ENCODE measurements around the gene TSPAN11.

TSPAN11 gene

DNA sequence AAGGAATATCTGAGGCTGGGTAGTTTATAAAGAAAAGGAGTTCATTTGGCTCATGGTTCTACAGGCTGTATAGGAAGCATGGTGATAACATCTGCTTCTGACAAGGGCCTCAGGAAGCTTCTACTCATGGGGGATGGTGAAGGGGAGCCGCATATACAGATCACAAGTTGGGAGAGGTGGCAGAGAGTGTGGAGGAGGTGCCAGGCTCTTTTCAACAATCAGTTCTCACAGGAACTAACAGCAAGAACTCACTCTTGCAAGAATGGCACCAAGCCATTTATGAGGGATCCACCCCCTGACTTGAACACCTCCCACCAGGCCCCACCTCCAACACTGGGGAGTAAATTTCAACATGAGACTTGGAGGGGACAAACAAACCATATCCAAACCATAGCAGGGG is 3.5 kb upstream of the TSPAN11 start:
- no peak for DNase-seq (ENCODE audit: extremely low spot score)
- TF ChIP-seq SUZ12 (IDR thresholded peaks at IDR 0.05) (no peak), L3MBTL2 (conservative IDR thresholded peaks at IDR 0.05) (no peak), NFRKB (IDR thresholded peaks at IDR 0.05) (no peak), CTBP1 (IDR thresholded peaks at IDR 0.05; ENCODE audit: borderline replicate concordance) (no peak), BHLHE40 (IDR thresholded peaks at IDR 0.05; ENCODE audit: borderline replicate concordance) (no peak), ARNT (IDR thresholded peaks at IDR 0.05) (no peak), FOXA1 (IDR thresholded peaks at IDR 0.05) (no peak), FOXM1 (IDR thresholded peaks at IDR 0.05; ENCODE audit: borderline replicate concordance) (no peak), FOXK2 (IDR thresholded peaks at IDR 0.05) (no peak), HDGF (IDR thresholded peaks at IDR 0.05; ENCODE audit: borderline replicate concordance) (no peak), SP1 (IDR thresholded peaks at IDR 0.05) (no peak), TARDBP (IDR thresholded peaks at IDR 0.05) (no peak), ZNF384 (IDR thresholded peaks at IDR 0.05) (no peak), ELF4 (IDR thresholded peaks at IDR 0.05) (no peak), LEF1 (IDR thresholded peaks at IDR 0.05; ENCODE audit: borderline replicate concordance) (no peak)
- TF ChIP-seq, protein P1, sequence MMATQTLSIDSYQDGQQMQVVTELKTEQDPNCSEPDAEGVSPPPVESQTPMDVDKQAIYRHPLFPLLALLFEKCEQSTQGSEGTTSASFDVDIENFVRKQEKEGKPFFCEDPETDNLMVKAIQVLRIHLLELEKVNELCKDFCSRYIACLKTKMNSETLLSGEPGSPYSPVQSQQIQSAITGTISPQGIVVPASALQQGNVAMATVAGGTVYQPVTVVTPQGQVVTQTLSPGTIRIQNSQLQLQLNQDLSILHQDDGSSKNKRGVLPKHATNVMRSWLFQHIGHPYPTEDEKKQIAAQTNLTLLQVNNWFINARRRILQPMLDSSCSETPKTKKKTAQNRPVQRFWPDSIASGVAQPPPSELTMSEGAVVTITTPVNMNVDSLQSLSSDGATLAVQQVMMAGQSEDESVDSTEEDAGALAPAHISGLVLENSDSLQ (IDR thresholded peaks at IDR 0.05) = no peak
- ChIA-PET POLR2A (no interaction called here), CTCF (no interaction called here)

DNA sequence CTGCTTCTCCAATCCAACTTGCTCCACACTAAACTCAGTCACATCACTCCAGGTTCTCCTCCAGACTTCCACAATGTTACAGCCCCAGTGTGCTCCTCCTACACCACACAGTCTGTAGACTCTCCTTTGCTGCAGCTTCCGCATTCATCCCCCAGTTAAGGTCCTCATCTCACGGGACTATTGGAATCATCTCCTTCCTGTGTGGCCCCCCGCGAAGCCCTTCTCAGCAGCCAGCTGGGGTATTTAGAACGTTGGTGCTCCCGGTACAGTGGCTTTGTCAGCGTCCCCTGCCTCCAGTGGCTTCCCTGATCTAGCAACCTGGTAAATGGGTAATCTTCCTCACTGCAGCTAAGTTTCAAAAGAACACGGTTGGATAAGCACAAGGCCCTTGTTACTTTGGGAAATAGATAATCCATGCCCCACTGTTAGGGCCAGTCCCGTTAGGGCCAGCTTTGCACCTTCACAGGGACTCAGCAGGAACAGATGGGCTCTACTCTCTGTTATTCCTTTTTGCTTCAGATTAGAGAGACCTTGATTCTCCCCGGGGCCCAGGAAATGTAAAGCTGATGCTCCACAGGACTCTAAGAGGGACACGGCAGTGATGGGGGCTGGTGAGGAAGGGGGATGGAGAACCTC is 823 bp upstream of the TSPAN11 start:
- POLR2A ChIA-PET = interaction anchor here (0.7 kb wide), 1 partner anchor 61 kb away, joined by 3 read pairs; no protein-coding TSS in a partner anchor
- TF ChIP-seq SP1 (IDR thresholded peaks at IDR 0.05) = no peak
- no peak for TF ChIP-seq LEF1 (IDR thresholded peaks at IDR 0.05; ENCODE audit: borderline replicate concordance)
- TF ChIP-seq ELF4 (IDR thresholded peaks at IDR 0.05) = no peak
- no peak for TF ChIP-seq BHLHE40 (IDR thresholded peaks at IDR 0.05; ENCODE audit: borderline replicate concordance)
- TF ChIP-seq FOXK2 (IDR thresholded peaks at IDR 0.05) = no peak
- no peak for TF ChIP-seq ARNT (IDR thresholded peaks at IDR 0.05)
- no peak for TF ChIP-seq NFRKB (IDR thresholded peaks at IDR 0.05)
- no peak for TF ChIP-seq FOXM1 (IDR thresholded peaks at IDR 0.05; ENCODE audit: borderline replicate concordance)
- no peak for TF ChIP-seq ZNF384 (IDR thresholded peaks at IDR 0.05)
- TF ChIP-seq L3MBTL2 (conservative IDR thresholded peaks at IDR 0.05) = no peak
- TF ChIP-seq FOXA1 (IDR thresholded peaks at IDR 0.05) = no peak
- TF ChIP-seq CTBP1 (IDR thresholded peaks at IDR 0.05; ENCODE audit: borderline replicate concordance) = no peak
- TF ChIP-seq TARDBP (IDR thresholded peaks at IDR 0.05) = no peak
- no peak for TF ChIP-seq HDGF (IDR thresholded peaks at IDR 0.05; ENCODE audit: borderline replicate concordance)
- TF ChIP-seq, protein P1 (IDR thresholded peaks at IDR 0.05) = no peak
- no peak for TF ChIP-seq SUZ12 (IDR thresholded peaks at IDR 0.05)
- CTCF ChIA-PET = interaction anchor here (1.7 kb wide), 1 partner anchor 9 kb away, joined by 3 read pairs; no protein-coding TSS in a partner anchor
- DNase-seq (ENCODE audit: extremely low spot score) = no peak

DNA sequence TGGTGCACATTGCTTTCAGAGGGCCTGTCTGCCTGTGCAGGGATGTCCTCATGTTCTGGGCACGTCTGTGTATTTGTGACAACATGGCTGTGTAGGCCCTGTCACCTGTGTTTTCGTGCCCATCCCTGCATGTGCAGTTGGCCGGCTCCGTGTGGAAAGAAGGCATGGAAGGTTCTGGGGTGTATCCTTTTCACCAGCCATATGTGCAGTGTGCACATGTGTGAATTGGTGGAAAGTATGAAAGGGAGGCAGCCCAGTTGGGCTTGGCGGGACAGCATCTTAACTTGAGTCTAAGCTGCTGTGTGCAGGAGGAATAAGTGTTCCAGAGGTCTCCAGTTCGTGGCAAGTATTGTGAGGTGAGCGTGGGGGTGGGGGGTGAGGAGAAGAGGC is 669 bp downstream of the TSPAN11 start:
- ChIA-PET POLR2A (no interaction called here), CTCF (interaction anchor here (1.7 kb wide), 1 partner anchor 10 kb away, joined by 3 read pairs; no protein-coding TSS in a partner anchor)
- no peak for TF ChIP-seq SP1 (IDR thresholded peaks at IDR 0.05)
- no peak for TF ChIP-seq NFRKB (IDR thresholded peaks at IDR 0.05)
- no peak for TF ChIP-seq BHLHE40 (IDR thresholded peaks at IDR 0.05; ENCODE audit: borderline replicate concordance)
- no peak for TF ChIP-seq FOXA1 (IDR thresholded peaks at IDR 0.05)
- TF ChIP-seq FOXM1 (IDR thresholded peaks at IDR 0.05; ENCODE audit: borderline replicate concordance) = no peak
- no peak for TF ChIP-seq ARNT (IDR thresholded peaks at IDR 0.05)
- no peak for TF ChIP-seq L3MBTL2 (conservative IDR thresholded peaks at IDR 0.05)
- TF ChIP-seq LEF1 (IDR thresholded peaks at IDR 0.05; ENCODE audit: borderline replicate concordance) = no peak
- no peak for TF ChIP-seq HDGF (IDR thresholded peaks at IDR 0.05; ENCODE audit: borderline replicate concordance)
- no peak for TF ChIP-seq SUZ12 (IDR thresholded peaks at IDR 0.05)
- no peak for TF ChIP-seq CTBP1 (IDR thresholded peaks at IDR 0.05; ENCODE audit: borderline replicate concordance)
- no peak for TF ChIP-seq ELF4 (IDR thresholded peaks at IDR 0.05)
- no peak for TF ChIP-seq ZNF384 (IDR thresholded peaks at IDR 0.05)
- TF ChIP-seq TARDBP (IDR thresholded peaks at IDR 0.05) = no peak
- no peak for TF ChIP-seq FOXK2 (IDR thresholded peaks at IDR 0.05)
- TF ChIP-seq, protein P1 (IDR thresholded peaks at IDR 0.05) = no peak
- no peak for DNase-seq (ENCODE audit: extremely low spot score)

DNA sequence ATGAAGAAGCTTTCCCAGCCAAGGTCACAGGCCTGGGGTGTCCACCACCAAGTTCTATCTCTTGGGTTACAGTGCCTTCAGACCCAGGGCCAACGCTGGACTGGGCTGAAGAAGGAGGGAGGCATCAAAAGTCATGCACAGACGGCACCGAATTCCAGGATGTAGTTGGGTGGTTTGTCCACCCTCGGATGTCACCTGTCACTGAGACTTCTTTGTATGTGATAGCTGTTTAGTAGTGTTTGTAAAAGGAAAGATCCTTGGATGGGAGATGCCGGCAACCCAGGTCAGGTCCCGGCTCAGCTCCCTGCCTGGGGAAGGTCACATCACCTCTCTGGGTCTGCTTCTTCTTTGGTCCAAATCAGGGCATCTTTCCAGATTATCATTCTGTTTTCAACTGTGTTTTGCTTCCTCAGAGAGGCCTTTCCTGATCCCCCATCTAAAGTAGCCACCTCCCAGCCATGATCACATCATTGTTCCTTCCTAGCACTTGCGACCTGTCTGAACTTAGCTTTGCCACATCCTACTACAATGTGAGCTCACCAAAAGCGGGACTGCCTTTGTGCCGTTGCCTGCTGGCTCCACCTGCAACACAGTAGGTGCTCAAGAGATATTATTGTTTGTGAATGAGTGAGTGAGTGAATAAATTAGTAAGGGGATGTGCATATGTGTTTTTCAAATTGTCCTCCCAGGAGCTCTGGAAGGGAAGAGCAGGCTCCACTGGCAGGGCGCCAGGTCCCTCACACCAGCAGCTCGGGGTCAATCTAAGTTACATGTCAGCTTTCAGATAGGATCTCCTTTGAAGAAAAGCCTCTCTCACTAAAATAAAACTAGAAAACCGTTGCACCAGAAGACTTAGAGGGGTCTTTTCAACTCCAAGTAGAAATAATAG is 2.1 kb downstream of the TSPAN11 start:
- POLR2A ChIA-PET = no interaction called here
- CTCF ChIA-PET = no interaction called here
- TF ChIP-seq TARDBP (IDR thresholded peaks at IDR 0.05) = no peak
- TF ChIP-seq LEF1 (IDR thresholded peaks at IDR 0.05; ENCODE audit: borderline replicate concordance) = no peak
- TF ChIP-seq SP1 (IDR thresholded peaks at IDR 0.05) = no peak
- TF ChIP-seq, protein P1 (IDR thresholded peaks at IDR 0.05) = no peak
- TF ChIP-seq ELF4 (IDR thresholded peaks at IDR 0.05) = no peak
- no peak for TF ChIP-seq FOXA1 (IDR thresholded peaks at IDR 0.05)
- TF ChIP-seq BHLHE40 (IDR thresholded peaks at IDR 0.05; ENCODE audit: borderline replicate concordance) = no peak
- no peak for DNase-seq (ENCODE audit: extremely low spot score)

Data from HEK293T (cell line).